ENCODE results near the gene NLN. TPM values are rescaled to one million over a fixed set of nuclear protein-coding genes. Genes with fewer than 3 reads are reported as not detected.

NLN gene
- total and polyA plus RNA-seq, 2 of the 4 experiments (the other 2 are of a cell fraction) = 19.1 to 37.1 TPM

DNA sequence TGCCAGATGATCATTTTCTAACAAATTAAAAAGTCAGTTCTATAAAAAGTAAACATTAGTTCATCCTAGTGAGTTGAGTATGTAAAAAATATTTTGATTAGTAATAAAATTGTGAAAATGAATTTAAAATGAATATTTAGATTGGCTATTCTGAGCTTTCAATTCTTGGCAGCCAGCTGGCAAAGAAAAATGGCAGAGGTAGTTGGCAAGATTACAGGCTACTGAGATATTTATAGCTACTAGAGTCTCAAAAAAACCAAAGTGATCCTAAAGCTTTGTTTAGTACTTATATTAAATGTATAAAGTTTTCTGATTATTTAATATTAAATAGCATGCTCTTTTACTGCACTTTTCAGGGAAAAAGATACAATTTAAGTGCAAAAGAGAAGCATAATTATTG, 25.1 kb upstream of the NLN start:
- intact Hi-C loops (cut with micrococcal nuclease) (no loop called here), in situ Hi-C loops (cut with MboI; ENCODE audit: low sequenced_read_pairs) (no loop called here), dilution Hi-C loops (cut with HindIII; ENCODE audit: low sequenced_read_pairs, unreplicated experiment) (no loop called here)
- Histone ChIP-seq H2BK15ac (ENCODE audit: low read depth, low read length) (no peak overlapping the region), H3K18ac (ENCODE audit: low read depth, low read length) (no peak overlapping the region), H3K4me2 (ENCODE audit: low read depth, low read length) (no peak overlapping the region), H3K56ac (ENCODE audit: extremely low read depth, insufficient read depth, low read length) (no peak overlapping the region), H2BK20ac (ENCODE audit: low read depth, low read length) (no peak overlapping the region), H2BK5ac (ENCODE audit: low read depth, low read length, poor library complexity, severe bottlenecking) (no peak overlapping the region), H2AFZ (replicated peaks; ENCODE audit: low read length, poor library complexity) (no peak overlapping the region), H4K5ac (ENCODE audit: low read depth, low read length) (no peak overlapping the region), H3K36me3 (ENCODE audit: control insufficient read depth, insufficient read depth, low read length) (peaks cover 5% of the 10 kb centered on the region; the same call in 1 of the 2 replicates), H3K14ac (replicated peaks; ENCODE audit: low read depth, low read length) (no peak overlapping the region), H3K9me3 (ENCODE audit: control insufficient read depth, insufficient read depth, low read length) (no peaks in the 10 kb centered on the region), H3K27me3 (ENCODE audit: control insufficient read depth, insufficient read depth, low read length) (no peaks in the 10 kb centered on the region), H3K4ac (ENCODE audit: low read depth, low read length) (no peak overlapping the region), H3K4me1 (ENCODE audit: control insufficient read depth, insufficient read depth, low read length) (no peaks in the 10 kb centered on the region), H3K79me1 (ENCODE audit: low read depth in 1 of 2, low read length in 2 of 2) (peaks cover 0 to 4% of the 10 kb centered on the region in 2 experiments; a peak in 3 of 4 replicates), H2BK120ac (ENCODE audit: low read depth, low read length) (no peak overlapping the region), H3K9me1 (ENCODE audit: insufficient read depth, low read length) (peaks cover 4% of the 10 kb centered on the region), H3K23ac (ENCODE audit: low read depth, low read length) (no peak overlapping the region), H3K27ac (ENCODE audit: insufficient read depth, low read length) (no peak overlapping the region), H2AK9ac (replicated peaks; ENCODE audit: low read depth, low read length, poor library complexity) (no peak overlapping the region), H4K20me1 (ENCODE audit: insufficient read depth, low read length) (no peaks in the 10 kb centered on the region), H4K91ac (ENCODE audit: insufficient read depth, low read depth, low read length) (no peak overlapping the region), H3K9ac (ENCODE audit: low read depth, low read length) (no peak overlapping the region), H2AK5ac (ENCODE audit: low read depth, low read length) (no peak overlapping the region), H3K4me3 (ENCODE audit: insufficient read depth, low read depth, low read length) (no peak overlapping the region), H4K8ac (ENCODE audit: low read depth in 2 of 2, low read length in 2 of 2) (no peak overlapping the region)
- no TSS peak for BruUV-seq (replicated peaks)
- POLR2A ChIA-PET (ENCODE audit: unreplicated experiment) = interaction anchor here (0.9 kb wide), 1 partner anchor 318 kb away, joined by 5 read pairs; no protein-coding TSS in a partner anchor
- DNase-seq (peak; percentile 24), ATAC-seq (ENCODE audit: low read depth) (no peak)
- TF ChIP-seq MAZ (IDR thresholded peaks at IDR 0.05; ENCODE audit: borderline replicate concordance, low read depth, low read length) (no peak), CEBPB (IDR thresholded peaks at IDR 0.05; ENCODE audit: low read depth, low read length) (no peak), NFE2L2 (IDR thresholded peaks at IDR 0.05; ENCODE audit: low read depth, low read length) (no peak), RCOR1 (IDR thresholded peaks at IDR 0.05; ENCODE audit: insufficient replicate concordance, low read length) (no peak), FOS (IDR thresholded peaks at IDR 0.05; ENCODE audit: low read depth, low read length) (no peak), POLR2A (IDR thresholded peaks at IDR 0.05; ENCODE audit: low read depth, low read length) (no peak), MAFK (IDR thresholded peaks at IDR 0.05; ENCODE audit: low read depth, low read length) (no peak), BHLHE40 (IDR thresholded peaks at IDR 0.05; ENCODE audit: low read depth, low read length) (no peak), SMC3 (IDR thresholded peaks at IDR 0.05; ENCODE audit: low read depth, low read length) (no peak), CHD1 (IDR thresholded peaks at IDR 0.05; ENCODE audit: low read depth, low read length) (no peak), RFX5 (IDR thresholded peaks at IDR 0.05; ENCODE audit: low read depth, low read length) (no peak), MXI1 (IDR thresholded peaks at IDR 0.05; ENCODE audit: borderline replicate concordance, low read depth, low read length) (no peak), RAD21 (IDR thresholded peaks at IDR 0.05; ENCODE audit: low read length) (no peak)
- TF ChIP-seq, protein P1, sequence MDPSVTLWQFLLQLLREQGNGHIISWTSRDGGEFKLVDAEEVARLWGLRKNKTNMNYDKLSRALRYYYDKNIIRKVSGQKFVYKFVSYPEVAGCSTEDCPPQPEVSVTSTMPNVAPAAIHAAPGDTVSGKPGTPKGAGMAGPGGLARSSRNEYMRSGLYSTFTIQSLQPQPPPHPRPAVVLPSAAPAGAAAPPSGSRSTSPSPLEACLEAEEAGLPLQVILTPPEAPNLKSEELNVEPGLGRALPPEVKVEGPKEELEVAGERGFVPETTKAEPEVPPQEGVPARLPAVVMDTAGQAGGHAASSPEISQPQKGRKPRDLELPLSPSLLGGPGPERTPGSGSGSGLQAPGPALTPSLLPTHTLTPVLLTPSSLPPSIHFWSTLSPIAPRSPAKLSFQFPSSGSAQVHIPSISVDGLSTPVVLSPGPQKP (IDR thresholded peaks at IDR 0.05; ENCODE audit: borderline replicate concordance, low read depth, low read length) = no peak
- TF ChIP-seq, protein P2, sequence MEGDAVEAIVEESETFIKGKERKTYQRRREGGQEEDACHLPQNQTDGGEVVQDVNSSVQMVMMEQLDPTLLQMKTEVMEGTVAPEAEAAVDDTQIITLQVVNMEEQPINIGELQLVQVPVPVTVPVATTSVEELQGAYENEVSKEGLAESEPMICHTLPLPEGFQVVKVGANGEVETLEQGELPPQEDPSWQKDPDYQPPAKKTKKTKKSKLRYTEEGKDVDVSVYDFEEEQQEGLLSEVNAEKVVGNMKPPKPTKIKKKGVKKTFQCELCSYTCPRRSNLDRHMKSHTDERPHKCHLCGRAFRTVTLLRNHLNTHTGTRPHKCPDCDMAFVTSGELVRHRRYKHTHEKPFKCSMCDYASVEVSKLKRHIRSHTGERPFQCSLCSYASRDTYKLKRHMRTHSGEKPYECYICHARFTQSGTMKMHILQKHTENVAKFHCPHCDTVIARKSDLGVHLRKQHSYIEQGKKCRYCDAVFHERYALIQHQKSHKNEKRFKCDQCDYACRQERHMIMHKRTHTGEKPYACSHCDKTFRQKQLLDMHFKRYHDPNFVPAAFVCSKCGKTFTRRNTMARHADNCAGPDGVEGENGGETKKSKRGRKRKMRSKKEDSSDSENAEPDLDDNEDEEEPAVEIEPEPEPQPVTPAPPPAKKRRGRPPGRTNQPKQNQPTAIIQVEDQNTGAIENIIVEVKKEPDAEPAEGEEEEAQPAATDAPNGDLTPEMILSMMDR (conservative IDR thresholded peaks at IDR 0.05; ENCODE audit: low read depth, low read length) = no peak
- TF ChIP-seq, protein P3, sequence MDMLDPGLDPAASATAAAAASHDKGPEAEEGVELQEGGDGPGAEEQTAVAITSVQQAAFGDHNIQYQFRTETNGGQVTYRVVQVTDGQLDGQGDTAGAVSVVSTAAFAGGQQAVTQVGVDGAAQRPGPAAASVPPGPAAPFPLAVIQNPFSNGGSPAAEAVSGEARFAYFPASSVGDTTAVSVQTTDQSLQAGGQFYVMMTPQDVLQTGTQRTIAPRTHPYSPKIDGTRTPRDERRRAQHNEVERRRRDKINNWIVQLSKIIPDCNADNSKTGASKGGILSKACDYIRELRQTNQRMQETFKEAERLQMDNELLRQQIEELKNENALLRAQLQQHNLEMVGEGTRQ (IDR thresholded peaks at IDR 0.05; ENCODE audit: low read depth, low read length) = no peak
- CTCF ChIA-PET = no interaction called here
